HG03175 (cell line): ENCODE data around the gene CDC20.
A peak's percentile ranks its signal among the peaks of the same experiment; 100 is the strongest.

Experiments used
- ATAC-seq: cut with Tn5 transposase; IDR thresholded peaks from one replicate; pipeline ENCODE4 v1.9.1; 2021; ENCODE audit warnings: mild to moderate bottlenecking, moderate library complexity; ENCODE audit not compliant: unreplicated experiment

The CDC20 gene

DNA sequence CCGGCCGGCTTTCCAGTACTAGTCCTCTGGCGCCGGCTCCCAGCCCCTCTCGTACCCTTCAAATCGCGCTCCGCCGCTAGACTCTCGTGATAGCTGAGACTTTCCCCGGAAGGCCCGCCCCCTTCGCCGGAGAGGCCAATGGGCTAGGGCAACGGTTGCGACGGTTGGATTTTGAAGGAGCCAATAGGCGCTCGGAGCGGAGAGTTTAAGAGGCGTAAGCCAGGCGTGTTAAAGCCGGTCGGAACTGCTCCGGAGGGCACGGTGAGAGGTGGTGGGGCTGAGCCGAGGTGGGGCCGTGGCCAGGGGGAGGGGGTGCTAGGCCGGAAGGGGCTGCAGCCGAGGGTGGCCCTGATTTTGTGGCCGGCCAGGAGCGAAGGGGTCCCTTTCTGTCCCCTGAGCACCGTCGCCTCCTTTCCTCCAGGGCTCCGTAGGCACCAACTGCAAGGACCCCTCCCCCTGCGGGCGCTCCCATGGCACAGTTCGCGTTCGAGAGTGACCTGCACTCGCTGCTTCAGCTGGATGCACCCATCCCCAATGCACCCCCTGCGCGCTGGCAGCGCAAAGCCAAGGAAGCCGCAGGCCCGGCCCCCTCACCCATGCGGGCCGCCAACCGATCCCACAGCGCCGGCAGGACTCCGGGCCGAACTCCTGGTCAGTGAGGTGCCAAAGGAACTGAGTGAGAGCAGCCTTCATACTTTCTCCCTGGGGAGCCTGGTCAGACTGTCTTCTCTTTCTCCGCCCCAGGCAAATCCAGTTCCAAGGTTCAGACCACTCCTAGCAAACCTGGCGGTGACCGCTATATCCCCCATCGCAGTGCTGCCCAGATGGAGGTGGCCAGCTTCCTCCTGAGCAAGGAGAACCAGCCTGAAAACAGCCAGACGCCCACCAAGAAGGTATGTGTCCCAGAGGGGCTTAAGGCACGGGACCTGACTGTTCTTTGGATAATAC lies at the start of gene CDC20:
Gene CDC20 (plus strand): TSS at position 236 of the 948 bp plus-strand sequence. CDS start 235 bp downstream, at position 471.
- ATAC-seq, result peak; percentile 96

DNA sequence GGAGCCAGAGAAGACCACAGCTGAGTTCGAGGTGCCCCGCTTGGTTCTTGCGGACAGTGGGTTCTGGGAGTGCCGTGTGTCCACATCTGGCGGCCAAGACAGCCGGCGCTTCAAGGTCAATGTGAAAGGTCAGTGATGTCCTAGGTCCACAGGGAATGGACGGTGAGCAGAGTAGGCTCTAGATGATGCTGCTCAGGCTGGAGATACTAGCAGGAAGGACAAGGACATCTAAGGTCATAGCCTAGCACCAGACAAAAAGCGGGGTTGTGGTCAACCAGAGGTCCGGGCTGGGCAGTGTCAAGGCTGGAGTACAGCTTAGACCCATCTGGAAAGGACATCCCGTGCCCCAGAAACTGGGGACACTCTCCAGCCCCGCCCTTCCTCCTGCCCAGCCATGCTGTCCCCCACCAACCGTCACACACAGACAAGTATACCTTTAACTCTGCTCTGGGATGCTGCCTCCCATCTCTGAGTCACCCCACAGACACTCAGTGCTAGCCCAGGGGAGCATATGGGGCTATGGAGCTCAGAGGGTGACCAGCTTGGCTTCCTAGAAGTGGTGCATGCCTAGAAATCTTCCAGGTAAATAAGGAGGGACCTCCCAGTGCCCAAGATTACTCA lies 49.3 kb upstream of the CDC20 start:
- ATAC-seq, result no peak

DNA sequence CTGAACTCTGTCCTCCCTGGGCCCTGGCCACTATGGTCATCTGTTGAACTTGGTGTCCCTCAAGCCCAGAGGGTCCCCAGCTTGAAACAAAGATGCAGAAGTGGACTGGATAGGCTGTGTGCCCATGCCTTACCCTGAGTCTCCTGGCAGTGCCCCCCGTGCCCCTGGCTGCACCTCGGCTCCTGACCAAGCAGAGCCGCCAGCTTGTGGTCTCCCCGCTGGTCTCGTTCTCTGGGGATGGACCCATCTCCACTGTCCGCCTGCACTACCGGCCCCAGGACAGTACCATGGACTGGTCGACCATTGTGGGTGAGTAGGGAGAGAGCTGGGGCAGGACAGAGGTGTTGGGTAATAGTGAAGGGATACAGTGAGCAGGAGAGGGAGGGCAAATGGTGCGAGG lies 47.3 kb upstream of the CDC20 start:
- no peak for ATAC-seq

DNA sequence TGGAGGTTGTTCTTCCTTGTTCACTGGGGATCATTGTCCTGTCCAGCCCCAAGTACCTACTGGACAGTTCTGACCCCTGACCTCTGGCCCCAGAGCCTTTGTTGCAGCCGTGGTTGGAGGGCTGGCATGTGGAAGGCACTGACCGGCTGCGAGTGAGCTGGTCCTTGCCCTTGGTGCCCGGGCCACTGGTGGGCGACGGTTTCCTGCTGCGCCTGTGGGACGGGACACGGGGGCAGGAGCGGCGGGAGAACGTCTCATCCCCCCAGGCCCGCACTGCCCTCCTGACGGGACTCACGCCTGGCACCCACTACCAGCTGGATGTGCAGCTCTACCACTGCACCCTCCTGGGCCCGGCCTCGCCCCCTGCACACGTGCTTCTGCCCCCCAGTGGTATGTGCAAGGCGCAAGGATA lies 46.6 kb upstream of the CDC20 start:
- no peak for ATAC-seq

DNA sequence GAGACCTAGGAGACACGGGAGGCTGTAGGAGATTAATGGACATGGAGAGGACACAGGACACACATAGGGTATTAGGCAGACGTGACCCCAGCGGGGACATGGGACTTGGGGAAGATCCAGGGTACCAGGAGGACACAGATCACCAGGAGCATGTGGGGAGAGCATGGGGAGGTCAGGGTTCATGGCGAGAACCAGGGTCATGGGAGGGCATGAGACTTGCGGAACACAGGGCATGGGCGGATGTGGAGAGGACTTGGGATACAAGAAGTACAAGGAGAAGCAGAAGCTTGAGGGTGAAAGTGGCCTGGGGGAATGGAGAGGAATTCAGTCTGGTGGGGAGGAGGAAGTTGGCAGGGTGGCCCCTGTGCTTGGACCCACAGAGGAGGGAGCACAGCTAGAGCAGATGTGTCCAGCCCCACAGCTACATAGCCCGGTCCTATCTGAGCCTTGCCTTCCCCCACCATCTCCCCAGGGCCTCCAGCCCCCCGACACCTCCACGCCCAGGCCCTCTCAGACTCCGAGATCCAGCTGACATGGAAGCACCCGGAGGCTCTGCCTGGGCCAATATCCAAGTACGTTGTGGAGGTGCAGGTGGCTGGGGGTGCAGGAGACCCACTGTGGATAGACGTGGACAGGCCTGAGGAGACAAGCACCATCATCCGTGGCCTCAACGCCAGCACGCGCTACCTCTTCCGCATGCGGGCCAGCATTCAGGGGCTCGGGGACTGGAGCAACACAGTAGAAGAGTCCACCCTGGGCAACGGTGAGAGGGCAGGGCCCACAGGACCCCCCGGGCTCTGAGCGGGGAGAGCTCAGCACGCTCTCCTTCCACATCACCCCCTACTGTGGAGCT lies 45.9 kb upstream of the CDC20 start:
- ATAC-seq, result no peak

DNA sequence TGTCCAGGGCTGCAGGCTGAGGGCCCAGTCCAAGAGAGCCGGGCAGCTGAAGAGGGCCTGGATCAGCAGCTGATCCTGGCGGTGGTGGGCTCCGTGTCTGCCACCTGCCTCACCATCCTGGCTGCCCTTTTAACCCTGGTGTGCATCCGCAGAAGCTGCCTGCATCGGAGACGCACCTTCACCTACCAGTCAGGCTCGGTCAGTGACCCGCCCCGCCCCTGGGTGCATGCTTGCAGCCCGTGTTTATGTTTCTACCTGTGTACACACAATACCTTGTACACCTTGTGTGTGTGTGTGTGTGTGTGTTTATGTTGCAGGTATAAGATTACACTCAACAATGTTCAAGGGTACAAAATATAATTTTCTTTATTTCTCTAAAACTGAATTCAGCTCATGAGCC lies 45.0 kb upstream of the CDC20 start:
- ATAC-seq, result no peak

DNA sequence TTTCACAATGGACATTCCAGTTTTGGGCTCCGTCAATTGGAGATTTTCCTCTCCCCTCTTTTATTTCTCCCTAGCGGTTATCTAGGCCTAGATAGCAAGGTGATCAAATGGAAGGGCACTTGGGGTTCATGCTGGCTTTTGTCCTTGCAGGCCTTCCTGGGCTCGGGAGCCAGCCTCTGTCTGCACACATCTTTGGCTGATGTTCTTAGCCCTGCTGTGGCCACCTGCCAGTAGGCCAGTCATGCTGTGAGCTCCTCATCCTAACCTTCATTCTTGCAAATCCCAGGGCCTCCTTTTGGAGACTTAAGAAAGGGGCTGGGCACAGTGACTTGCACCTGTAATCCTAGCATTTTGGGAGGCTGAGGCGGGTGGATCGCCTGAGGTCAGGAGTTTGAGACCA lies 44.5 kb upstream of the CDC20 start:
- no peak for ATAC-seq

DNA sequence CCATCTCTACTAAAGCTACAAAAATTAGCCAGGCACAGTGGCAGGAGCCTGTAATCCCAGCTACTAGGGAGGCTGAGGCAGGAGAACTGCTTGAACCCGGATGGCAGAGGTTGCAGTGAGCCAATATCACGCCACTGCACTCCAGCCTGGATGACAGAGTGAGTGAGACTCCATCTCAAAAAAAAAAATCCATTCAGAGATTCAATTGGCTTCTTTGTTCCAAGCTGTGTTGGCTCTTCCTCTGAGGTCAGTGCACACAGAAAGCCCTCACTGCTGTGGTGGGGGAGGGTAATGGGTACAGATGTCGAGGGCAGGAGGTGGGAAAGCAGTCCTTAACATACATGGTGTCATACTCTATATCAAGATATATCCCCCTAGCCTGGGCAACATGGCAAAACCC lies 43.3 kb upstream of the CDC20 start:
- no peak for ATAC-seq

DNA sequence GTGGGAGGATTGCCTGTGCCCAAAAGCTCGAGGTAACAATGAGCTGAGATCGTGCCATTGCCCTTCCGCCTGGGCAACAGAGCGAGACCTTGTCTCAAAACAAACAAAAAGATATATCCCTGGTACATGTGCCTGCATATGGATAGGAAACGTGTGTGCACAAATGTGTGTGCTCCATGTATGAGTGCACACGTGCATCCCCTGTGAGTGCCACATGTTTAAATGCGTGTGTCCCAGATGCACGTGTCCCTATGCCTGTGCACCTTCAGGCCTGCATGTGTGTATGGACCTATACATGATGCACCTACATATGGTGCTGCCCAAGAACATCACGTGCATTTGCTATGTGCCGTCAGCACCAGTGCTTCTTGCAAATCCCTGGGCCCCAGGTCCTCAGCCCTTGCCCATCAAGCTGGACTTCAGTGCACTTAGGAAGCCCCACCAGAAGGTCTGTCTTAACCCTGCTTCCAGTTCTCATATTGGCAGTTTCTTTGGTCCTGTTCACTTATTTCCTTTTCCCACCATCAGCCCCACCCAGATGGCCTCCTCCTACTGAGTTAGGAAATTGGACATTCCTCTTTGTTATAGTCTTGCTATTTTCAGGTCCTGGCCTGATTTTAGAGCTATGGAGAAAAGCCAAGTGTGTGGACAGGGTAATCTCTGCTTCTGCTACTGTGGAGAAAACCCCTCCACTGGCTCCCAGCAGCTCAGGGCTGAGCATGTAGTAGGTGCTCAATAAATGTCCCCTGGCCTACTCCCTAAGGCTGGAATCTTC lies 42.6 kb upstream of the CDC20 start:
- ATAC-seq, result no peak

DNA sequence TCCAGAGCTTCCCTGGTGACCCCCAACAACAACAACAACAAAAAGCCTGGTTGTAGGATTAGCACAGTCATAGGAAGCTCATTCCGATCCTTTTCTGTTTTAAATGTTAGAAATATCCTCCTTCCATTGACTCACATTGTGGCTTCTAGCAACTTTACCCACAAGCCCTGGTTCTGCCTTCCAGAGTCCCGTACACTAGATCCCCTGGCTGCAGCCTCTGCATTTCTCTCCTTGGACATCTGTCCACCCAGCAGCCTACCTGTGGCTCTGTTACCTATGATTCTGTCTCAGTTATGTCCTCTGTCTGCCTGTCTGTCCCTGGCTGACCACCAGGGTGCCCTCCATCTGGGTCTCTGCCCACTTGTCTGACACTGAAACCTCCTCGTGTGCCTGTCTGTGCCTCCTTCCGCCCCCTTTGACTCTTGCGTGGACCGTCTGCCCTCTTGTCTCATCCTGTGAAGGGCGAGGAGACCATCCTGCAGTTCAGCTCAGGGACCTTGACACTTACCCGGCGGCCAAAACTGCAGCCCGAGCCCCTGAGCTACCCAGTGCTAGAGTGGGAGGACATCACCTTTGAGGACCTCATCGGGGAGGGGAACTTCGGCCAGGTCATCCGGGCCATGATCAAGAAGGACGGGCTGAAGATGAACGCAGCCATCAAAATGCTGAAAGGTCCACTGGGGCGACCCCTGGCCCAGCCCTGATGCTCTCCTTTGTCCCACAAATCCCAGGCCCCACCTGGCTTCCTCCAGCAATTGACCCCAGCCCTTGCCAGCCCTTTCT lies 41.9 kb upstream of the CDC20 start:
- ATAC-seq, result no peak

DNA sequence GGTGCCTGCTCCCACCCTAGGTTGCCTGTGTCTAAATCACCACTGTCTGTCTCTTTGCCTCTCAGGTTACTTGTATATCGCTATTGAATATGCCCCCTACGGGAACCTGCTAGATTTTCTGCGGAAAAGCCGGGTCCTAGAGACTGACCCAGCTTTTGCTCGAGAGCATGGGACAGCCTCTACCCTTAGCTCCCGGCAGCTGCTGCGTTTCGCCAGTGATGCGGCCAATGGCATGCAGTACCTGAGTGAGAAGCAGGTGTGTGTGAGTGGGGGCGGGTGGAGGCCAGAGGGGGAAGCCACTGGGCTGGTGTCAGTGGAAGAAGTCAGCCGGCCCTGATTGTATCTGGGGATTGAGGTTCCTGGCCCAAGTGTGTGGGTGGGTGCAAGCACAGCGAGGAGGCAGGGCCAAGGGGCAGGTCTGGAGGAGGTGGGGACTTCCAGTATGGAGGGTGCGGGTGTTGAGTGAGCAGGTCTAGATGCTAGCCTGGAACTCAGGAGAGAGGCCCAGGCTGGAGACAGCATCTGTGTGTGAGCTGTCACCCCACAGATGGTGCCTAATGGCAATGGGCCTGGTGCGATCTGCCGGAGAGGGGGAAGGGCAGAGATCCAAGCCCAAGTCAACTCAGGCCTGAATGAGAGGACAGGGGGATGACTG lies 40.8 kb upstream of the CDC20 start:
- ATAC-seq, result no peak

DNA sequence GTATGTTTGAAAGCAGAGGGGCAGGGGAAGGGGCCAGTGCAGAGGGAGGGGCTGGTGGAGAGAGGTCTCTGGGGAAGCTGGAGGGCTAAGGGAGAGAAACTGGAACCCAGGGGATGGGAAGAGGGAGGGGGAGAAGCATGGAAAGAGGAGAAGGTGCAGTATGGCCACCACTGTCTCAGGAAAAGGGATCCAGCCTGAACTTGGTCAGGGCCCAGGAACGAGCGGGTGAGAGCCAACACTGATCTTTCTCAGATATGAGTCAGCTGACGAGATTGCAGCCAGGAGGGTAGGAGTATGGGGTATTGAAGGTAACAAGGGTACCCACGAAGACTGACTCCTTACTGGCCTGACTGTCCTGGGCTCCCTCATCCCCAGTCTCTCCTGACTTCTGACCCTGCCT lies 40.0 kb upstream of the CDC20 start:
- ATAC-seq, result no peak

DNA sequence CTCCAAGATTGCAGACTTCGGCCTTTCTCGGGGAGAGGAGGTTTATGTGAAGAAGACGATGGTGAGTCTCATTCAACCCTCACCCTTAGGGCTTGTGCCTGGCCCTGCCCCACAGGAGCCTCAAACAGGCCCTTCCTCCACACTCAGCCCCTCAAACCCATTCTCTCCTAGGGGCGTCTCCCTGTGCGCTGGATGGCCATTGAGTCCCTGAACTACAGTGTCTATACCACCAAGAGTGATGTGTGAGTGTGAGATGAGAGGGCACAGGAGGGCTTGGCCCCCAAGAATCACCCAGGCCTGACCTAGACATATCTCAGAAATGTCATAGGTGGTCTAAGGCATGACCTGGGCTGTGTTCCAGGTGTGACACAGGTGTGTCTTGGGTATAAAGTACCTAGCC lies 39.5 kb upstream of the CDC20 start:
- ATAC-seq, result no peak

DNA sequence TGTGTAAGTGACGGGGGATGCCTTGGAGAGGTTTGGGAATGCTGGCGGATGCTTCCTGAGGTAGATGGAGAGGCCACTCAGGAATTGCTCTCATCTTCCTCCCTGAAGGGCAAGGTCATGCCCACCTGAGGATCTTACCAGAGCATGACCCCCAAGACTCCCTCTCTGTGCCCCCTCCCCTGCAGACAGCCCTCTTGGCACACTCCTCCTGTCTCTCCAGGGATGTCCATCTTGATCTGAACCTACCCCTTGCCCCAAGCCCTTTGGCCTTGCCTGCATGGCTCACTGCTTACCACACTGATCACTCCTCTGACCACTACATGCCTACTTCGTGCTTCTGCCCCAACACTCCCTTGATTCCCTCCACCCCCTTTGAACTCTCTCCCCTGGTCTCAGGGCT lies 39.0 kb upstream of the CDC20 start:
- ATAC-seq, result no peak

DNA sequence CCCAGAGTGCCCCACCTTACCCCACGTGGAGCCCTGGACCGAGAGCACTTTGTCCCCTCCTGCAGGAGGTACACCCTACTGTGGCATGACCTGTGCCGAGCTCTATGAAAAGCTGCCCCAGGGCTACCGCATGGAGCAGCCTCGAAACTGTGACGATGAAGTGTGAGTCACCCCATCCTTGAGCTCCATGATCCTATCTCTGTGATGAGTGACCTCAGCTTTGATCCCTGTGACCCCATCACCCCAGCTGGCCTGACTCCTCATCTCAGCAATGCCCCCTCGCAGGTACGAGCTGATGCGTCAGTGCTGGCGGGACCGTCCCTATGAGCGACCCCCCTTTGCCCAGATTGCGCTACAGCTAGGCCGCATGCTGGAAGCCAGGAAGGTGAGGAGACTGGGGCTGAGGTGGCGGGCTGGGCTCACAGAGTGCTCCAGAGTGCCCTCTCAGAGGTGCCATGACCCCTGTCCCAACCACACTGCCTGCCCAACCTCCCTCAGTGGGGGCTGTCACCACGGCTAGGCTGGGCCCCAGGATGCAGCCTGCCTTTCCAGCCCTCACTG lies 37.4 kb upstream of the CDC20 start:
- ATAC-seq, result no peak

DNA sequence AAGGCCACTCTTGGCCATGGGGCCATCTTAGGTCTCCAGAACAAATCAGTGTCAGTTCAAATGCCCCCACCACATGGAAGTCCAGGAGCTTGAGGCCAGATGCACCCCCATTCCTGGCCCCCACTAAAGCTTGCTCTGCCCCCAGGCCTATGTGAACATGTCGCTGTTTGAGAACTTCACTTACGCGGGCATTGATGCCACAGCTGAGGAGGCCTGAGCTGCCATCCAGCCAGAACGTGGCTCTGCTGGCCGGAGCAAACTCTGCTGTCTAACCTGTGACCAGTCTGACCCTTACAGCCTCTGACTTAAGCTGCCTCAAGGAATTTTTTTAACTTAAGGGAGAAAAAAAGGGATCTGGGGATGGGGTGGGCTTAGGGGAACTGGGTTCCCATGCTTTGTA lies 36.3 kb upstream of the CDC20 start:
- no peak for ATAC-seq

DNA sequence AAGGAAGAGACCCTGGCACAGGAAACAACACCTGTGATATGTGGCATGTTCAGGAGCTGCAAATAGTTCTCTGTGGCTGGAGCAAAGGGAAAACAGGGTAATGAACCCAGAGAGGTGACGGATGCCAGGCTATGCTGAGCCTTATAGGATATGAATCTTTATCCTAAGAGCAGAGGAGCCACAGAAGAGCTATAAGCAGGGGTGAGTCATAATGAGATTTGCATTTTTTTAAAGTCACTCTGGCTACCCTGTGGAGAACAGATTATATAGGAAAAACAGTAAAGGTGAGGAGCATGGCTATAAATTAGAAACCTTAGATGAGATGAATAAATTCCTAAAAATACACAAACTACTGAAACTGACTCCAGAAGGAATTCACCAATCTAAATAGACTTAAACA lies 34.0 kb upstream of the CDC20 start:
- no peak for ATAC-seq

DNA sequence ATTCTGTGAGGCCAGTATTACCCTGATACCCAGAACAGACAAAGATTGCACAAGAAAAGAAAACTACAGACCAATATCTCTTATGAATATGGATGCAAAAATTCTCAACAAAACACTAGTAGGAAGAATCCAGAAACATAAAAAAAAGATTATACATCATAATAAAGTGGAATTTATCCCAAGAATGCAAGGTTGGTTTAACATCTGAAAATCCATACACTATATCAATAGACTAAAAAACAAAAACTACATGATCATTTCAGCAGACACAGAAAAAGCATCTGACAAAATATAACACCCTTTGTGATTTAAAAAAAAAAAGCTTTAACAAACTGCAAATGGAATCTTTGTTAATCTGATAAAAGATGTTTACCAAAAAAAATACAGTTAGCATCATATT lies 33.4 kb upstream of the CDC20 start:
- no peak for ATAC-seq
